Kidney (tissue), 14 donors: Measurements from ENCODE around the gene HP1BP3. TPM values are rescaled to one million over a fixed set of nuclear protein-coding genes. Genes with fewer than 3 reads are reported as not detected.

ENCODE experiments used
- DNase-seq, 5 donors: peaks; one replicate each; pipeline ENCODE4 v3.0.0-alpha.2; 2013 to 2020
- FAIRE-seq: peaks from 2 replicates; lab custom pipeline; 2012; peaks lifted over from hg19 to GRCh38; lab: Jason Lieb, UNC
- H3K27ac ChIP-seq, 2 donors: one replicate each; pipeline ENCODE4 v1.7.0; 2013; ENCODE audit warnings: low read depth in 2 of 2, low read length in 2 of 2, inconsistent platforms in 1 of 2
- H3K27me3 ChIP-seq: one replicate; pipeline ENCODE4 v1.7.1; 2013; ENCODE audit warnings: low read length, inconsistent platforms; ENCODE audit not compliant: control insufficient read depth, insufficient read depth
- H3K36me3 ChIP-seq, 3 donors: one replicate each; pipeline versions ENCODE4 v1.7.0 to v1.7.1; 2013; ENCODE audit warnings: low read length in 3 of 3, control low read depth in 1 of 3, inconsistent platforms in 1 of 3; ENCODE audit not compliant: insufficient read depth in 3 of 3, control insufficient read depth in 2 of 3
- H3K4me1 ChIP-seq, 3 donors: one replicate each; pipeline versions ENCODE4 v1.7.0 to v1.7.1; 2013; ENCODE audit warnings: low read length in 3 of 3, inconsistent platforms in 1 of 3, low read depth in 1 of 3; ENCODE audit not compliant: control insufficient read depth in 2 of 3, insufficient read depth in 2 of 3
- H3K4me3 ChIP-seq, 3 donors: one replicate each; pipeline versions ENCODE4 v1.7.0 to v1.8.1; 2013; ENCODE audit warnings: low read length in 3 of 3, control low read depth in 1 of 3, inconsistent platforms in 1 of 3
- H3K9ac ChIP-seq, 3 donors: one replicate each; pipeline versions ENCODE4 v1.7.0 to v1.7.1; 2013; ENCODE audit warnings: low read length in 3 of 3, control low read depth in 1 of 3, inconsistent platforms in 1 of 3
- H3K9me3 ChIP-seq, 3 donors: one replicate each; pipeline versions ENCODE4 v1.7.0 to v1.7.1; 2013; ENCODE audit warnings: low read length in 3 of 3, control low read depth in 1 of 3, inconsistent platforms in 1 of 3; ENCODE audit not compliant: control insufficient read depth in 2 of 3, insufficient read depth in 1 of 3
- intact Hi-C: fragments of 100-400 bp; cut with DNase I; formaldehyde crosslinking; loops from one replicate; pipeline ENCODE4 v1.11.1; 2022
- polyA plus RNA-seq: library from polyadenylated mRNA; stranded (reverse); fragments of 350-450 nt; fragmentation: Illumina TruSeq; extraction: RNeasy Lipid Tissue Mini Kit (QIAGEN cat#74804); gene quantifications from one replicate; pipeline ENCODE4 v1.2.3, GENCODE V29; 2014; ENCODE audit warnings: low read depth, low replicate concordance; ENCODE audit not compliant: insufficient read depth
- total RNA-seq: library from RNA; stranded (reverse); fragmentation: NEBNext Ultra II Directional; extraction: Animal tissue kit (Norgen Biotek cat#: 25700); gene quantifications from one replicate; pipeline ENCODE4 v1.2.1, GENCODE V29; 2021
- TF ChIP-seq, protein P1 (sequence below): IDR thresholded peaks from 3 replicates; pipeline ENCODE4 v1.5.1; 2012; ENCODE audit warnings: mild to moderate bottlenecking, moderate library complexity, borderline replicate concordance; ENCODE audit not compliant: insufficient read depth; ENCODE audit errors: extremely low read depth
- donor health status: control.
- donor health status: control.
- donor health status: control.
- donor health status: control.
- donor health status: control.
- donor health status: DM: yes; HTN: yes; CAD: no.
- donor health status: Normal renal cell carcinoma (clear cell type).

HP1BP3 gene
- total and polyA plus RNA-seq, 2 donors from 2014 or later, result 52.4 to 198 TPM

DNA sequence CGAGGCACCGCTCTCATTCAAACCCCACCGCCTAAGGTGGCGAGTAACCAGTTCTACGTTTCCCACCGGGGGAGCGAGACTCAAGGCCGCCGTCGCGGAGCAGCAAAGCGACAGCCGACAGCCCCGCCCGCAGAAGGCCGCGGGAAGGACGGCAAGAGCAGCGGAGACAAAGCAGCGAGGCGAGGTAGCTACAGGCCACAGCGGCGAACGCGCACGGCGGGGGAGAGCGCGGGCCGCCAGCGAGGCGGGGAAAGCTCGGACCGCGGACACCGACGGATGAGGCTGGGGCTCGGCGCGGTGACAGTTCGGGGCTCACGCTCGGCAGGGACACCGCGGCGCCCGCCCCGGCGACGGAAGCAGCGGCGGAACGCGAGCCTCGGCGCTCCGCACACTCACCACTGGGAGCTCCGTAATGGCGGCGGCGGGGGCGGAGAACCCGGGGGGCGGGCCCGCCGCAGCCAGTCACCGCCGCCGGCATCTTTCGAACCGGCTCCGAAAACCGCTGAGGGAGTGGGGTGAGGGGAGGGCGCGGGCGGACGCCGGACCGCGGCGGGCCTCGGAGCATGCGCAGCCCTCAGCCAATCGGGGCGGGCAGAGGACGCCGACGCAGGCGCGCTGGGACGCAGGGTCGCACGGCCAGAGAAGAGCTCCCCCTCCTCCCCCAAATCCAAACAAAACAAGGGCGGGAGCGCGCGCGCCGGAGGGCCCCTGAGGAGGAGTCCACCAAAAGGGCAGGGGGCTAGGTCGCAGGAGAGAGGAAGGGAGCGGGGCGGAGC lies 666 bp downstream of the HP1BP3 start:
- peaks cover 0 to 12% (median 0%) of the 10 kb centered on the region in 3 donors for H3K4me1 ChIP-seq
- H3K36me3 ChIP-seq, result no peaks in the 10 kb centered on the region

DNA sequence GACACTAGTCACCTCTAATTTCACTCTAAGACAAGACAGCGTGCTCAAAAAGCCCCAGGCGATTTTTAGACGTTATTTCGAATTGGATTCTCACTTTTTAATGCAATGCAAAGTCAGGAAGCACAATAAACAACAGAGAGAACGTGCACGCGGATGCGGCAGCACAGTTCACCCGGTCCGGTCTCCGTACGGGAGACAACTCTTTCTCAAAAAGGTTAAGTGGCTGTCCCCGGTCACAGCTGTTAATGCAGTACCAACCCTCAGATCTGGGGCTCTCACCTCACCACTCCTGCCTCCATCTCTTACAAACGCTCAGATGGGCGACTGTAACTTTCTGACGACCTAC lies 1.2 kb downstream of the HP1BP3 start:
- peak overlapping the region; percentile 20 to 90 (median 89) for H3K9ac ChIP-seq
- intact Hi-C loops, result no loop called here
- peak overlapping the region; percentile 95 to 96 for H3K27ac ChIP-seq
- no peak for FAIRE-seq
- DNase-seq, result peak in 1 of 5 donors; percentile 54
- H3K27me3 ChIP-seq, result no peaks in the 10 kb centered on the region
- H3K4me3 ChIP-seq, result peak overlapping the region; percentile 83 to 93 (median 93)
- no peaks in the 10 kb centered on the region for H3K9me3 ChIP-seq
- TF ChIP-seq, protein P1, sequence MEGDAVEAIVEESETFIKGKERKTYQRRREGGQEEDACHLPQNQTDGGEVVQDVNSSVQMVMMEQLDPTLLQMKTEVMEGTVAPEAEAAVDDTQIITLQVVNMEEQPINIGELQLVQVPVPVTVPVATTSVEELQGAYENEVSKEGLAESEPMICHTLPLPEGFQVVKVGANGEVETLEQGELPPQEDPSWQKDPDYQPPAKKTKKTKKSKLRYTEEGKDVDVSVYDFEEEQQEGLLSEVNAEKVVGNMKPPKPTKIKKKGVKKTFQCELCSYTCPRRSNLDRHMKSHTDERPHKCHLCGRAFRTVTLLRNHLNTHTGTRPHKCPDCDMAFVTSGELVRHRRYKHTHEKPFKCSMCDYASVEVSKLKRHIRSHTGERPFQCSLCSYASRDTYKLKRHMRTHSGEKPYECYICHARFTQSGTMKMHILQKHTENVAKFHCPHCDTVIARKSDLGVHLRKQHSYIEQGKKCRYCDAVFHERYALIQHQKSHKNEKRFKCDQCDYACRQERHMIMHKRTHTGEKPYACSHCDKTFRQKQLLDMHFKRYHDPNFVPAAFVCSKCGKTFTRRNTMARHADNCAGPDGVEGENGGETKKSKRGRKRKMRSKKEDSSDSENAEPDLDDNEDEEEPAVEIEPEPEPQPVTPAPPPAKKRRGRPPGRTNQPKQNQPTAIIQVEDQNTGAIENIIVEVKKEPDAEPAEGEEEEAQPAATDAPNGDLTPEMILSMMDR, result no peak
- no peaks in the 10 kb centered on the region for H3K36me3 ChIP-seq
- peaks cover 0 to 12% (median 0%) of the 10 kb centered on the region in 3 donors for H3K4me1 ChIP-seq

More for the DNA sequence above, 666 bp downstream of the HP1BP3 start:
- Histone ChIP-seq H3K4me3 (peak overlapping the region; percentile 83 to 93 (median 93)), H3K9me3 (no peaks in the 10 kb centered on the region), H3K9ac (peak overlapping the region; percentile 41 to 90 (median 89)), H3K27ac (peak overlapping the region; percentile 95 to 96), H3K27me3 (no peaks in the 10 kb centered on the region)
- DNase-seq (peak; percentile 98 to 99 (median 98)), FAIRE-seq (no peak)
- intact Hi-C loops, result no loop called here
- TF ChIP-seq, protein P1, result no peak

DNA sequence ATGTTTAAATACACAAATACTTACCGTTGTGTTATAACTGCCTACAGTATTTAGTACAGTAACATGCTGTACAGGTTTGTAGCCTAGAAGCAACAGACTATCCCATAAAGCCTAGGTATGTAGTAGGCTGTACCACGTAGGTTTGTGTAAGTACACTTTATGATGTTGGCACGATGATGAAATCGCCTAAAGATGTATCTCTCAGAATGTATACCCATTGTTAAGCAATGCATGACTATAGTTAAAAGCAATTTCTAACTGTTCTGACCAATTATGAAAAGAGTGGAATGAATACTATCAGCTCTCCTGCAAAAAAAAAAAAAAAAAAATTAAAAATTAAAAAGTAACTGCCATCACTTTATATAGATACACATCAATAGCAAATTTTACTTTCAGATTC lies 11.4 kb downstream of the HP1BP3 start:
- DNase-seq (no peak), FAIRE-seq (no peak)
- Histone ChIP-seq H3K36me3 (peaks cover 11 to 44% (median 13%) of the 10 kb centered on the region in 3 donors), H3K27ac (no peak overlapping the region), H3K4me1 (no peaks in the 10 kb centered on the region), H3K4me3 (no peak overlapping the region), H3K9ac (no peak overlapping the region), H3K27me3 (no peaks in the 10 kb centered on the region), H3K9me3 (no peaks in the 10 kb centered on the region)
- TF ChIP-seq, protein P1, result no peak
- intact Hi-C loops, result no loop called here
